Memory B cell (primary cell): Measurements from ENCODE around the gene VIPAS39.

ENCODE experiments used
- ATAC-seq: fragments of 150-1000 bp; cut with Tn5 transposase; 2 replicates; pipeline ENCODE4 v1.10.0; 2021; ENCODE audit warnings: low read depth, mild to moderate bottlenecking, moderate library complexity
- DNase-seq, 2 donors: peaks; one replicate each; pipeline ENCODE4 v3.0.0; 2022; ENCODE audit warnings: low spot score in 2 of 2
- H3K27ac Mint-ChIP-seq: one replicate; pipeline ENCODE4 v1.8.0; 2022; ENCODE audit warnings: mild to moderate bottlenecking, moderate library complexity, mixed read lengths
- H3K27me3 Mint-ChIP-seq: one replicate; pipeline ENCODE4 v1.8.0; 2022; ENCODE audit warnings: mixed read lengths
- H3K36me3 Mint-ChIP-seq: one replicate; pipeline ENCODE4 v1.8.0; 2022; ENCODE audit warnings: mild to moderate bottlenecking, mixed read lengths
- H3K4me1 Mint-ChIP-seq: one replicate; pipeline ENCODE4 v1.8.0; 2022; ENCODE audit warnings: mixed read lengths
- H3K4me3 Mint-ChIP-seq: one replicate; pipeline ENCODE4 v1.8.0; 2022; ENCODE audit warnings: mild to moderate bottlenecking, moderate library complexity, mixed read lengths
- H3K9me3 Mint-ChIP-seq: one replicate; pipeline ENCODE4 v1.8.0; 2022; ENCODE audit warnings: mixed read lengths

The VIPAS39 gene

GRCh38 chr14:77485256-77485655, 27.9 kb upstream of the VIPAS39 start:
- Mint-ChIP-seq H3K4me3 (no peak overlapping the region), H3K4me1 (no peaks in the 10 kb centered on the region), H3K36me3 (no peaks in the 10 kb centered on the region), H3K9me3 (no peaks in the 10 kb centered on the region), H3K27ac (no peak overlapping the region), H3K27me3 (no peaks in the 10 kb centered on the region)
- ATAC-seq (no peak), DNase-seq (no peak)

GRCh38 chr14:77482422-77482821, 25.0 kb upstream of the VIPAS39 start:
- Mint-ChIP-seq H3K27me3 (no peaks in the 10 kb centered on the region), H3K9me3 (no peaks in the 10 kb centered on the region), H3K27ac (no peak overlapping the region), H3K4me3 (no peak overlapping the region), H3K4me1 (peaks cover 2% of the 10 kb centered on the region), H3K36me3 (no peaks in the 10 kb centered on the region)
- DNase-seq, result no peak
- no peak for ATAC-seq

DNA sequence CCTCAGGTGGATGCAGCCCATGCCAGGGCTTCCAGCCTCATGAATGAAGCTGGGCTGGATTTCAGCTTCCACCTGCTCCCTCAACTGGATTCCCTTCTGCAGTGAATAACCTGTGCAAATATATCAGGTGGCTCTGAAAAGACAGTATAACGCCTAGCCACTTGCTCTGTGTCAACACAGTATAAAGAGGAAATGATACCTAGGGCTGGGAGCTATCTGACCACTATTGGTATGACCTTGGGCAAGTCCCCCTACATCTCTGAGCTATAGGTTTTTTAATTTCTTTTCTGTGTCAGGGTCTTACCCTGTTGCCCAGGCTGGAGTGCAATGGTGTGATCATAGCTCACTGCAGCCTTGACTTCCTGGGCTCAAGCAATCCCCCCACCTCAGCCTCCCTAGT, 21.4 kb upstream of the VIPAS39 start:
- no peaks in the 10 kb centered on the region for H3K27me3 Mint-ChIP-seq
- no peaks in the 10 kb centered on the region for H3K36me3 Mint-ChIP-seq
- H3K27ac Mint-ChIP-seq, result no peak overlapping the region
- DNase-seq (no peak), ATAC-seq (peak; percentile 83)
- no peaks in the 10 kb centered on the region for H3K9me3 Mint-ChIP-seq
- peaks cover 2% of the 10 kb centered on the region for H3K4me1 Mint-ChIP-seq
- no peak overlapping the region for H3K4me3 Mint-ChIP-seq

GRCh38 chr14:77478029-77478428, 20.6 kb upstream of the VIPAS39 start:
- Mint-ChIP-seq H3K27ac (no peak overlapping the region), H3K4me1 (peaks cover 2% of the 10 kb centered on the region), H3K4me3 (no peak overlapping the region), H3K27me3 (no peaks in the 10 kb centered on the region), H3K36me3 (no peaks in the 10 kb centered on the region), H3K9me3 (no peaks in the 10 kb centered on the region)
- DNase-seq (no peak), ATAC-seq (no peak)

GRCh38 chr14:77475432-77476115, 18.2 kb upstream of the VIPAS39 start:
- Mint-ChIP-seq H3K4me1 (peaks cover 2% of the 10 kb centered on the region), H3K9me3 (no peaks in the 10 kb centered on the region), H3K4me3 (no peak overlapping the region), H3K36me3 (no peaks in the 10 kb centered on the region), H3K27me3 (no peaks in the 10 kb centered on the region), H3K27ac (no peak overlapping the region)
- no peak for DNase-seq
- ATAC-seq, result no peak

GRCh38 chr14:77474479-77475177, 17.2 kb upstream of the VIPAS39 start:
- Mint-ChIP-seq H3K9me3 (no peaks in the 10 kb centered on the region), H3K36me3 (no peaks in the 10 kb centered on the region), H3K4me1 (peaks cover 2% of the 10 kb centered on the region), H3K27ac (no peak overlapping the region), H3K27me3 (no peaks in the 10 kb centered on the region), H3K4me3 (no peak overlapping the region)
- ATAC-seq (no peak), DNase-seq (no peak)

DNA sequence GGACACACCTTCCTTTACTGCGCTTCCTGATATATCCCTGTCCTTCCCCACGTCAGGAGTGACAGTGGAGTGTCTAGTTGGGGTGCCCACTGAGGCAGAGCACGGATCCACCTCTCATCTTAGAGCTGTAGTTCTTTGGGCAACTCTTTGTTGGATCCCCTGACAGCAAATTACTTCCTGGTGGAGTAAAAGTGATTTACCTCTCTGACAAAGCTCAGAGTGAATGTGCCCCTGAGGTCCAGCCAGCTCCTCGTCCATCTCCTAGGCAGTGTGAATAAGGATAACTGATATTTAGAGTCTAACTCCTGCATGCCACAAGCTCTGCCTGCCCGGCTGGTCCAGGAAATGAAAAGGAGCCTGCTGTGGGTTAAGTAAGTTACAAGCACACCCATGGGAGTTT, 16.5 kb upstream of the VIPAS39 start:
- Mint-ChIP-seq H3K4me1 (peaks cover 2% of the 10 kb centered on the region), H3K9me3 (no peaks in the 10 kb centered on the region), H3K36me3 (peaks cover 5% of the 10 kb centered on the region), H3K27me3 (no peaks in the 10 kb centered on the region), H3K4me3 (no peak overlapping the region), H3K27ac (no peak overlapping the region)
- ATAC-seq (no peak), DNase-seq (no peak)

DNA sequence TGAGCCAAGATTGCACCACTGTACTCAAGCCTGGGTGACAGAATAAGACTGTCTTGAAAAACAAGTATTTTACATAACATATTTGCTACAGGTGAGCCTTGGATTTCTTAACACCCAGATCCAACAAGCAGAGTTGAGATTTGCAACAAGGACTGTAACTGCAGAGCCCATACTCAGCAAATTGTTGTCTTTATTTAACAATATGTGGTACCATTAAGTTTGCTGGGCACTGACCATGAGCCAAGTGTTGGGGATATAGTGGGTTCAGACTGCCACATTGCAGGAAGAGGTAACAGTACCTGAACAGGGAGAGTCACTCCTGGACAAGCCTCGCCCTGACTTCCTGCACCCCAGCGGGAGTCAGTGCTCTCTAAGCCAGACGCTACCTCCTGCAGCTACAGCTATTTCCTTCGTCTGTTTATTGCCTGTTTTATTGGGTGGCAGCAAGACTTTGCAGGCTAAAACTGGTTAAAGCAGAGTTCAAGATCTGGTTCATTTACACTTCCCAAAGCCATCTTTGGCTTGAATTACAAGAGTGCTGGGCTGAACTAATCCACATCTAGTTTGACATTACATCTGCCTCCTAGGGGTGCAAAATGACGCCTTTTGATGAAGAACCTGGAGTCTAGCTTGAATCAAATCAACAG, 12.9 kb upstream of the VIPAS39 start:
- ATAC-seq, result no peak

GRCh38 chr14:77469539-77469938, 12.1 kb upstream of the VIPAS39 start:
- ATAC-seq, result no peak
- H3K36me3 Mint-ChIP-seq, result peaks cover 22% of the 10 kb centered on the region

More for the DNA sequence above, 12.9 kb upstream of the VIPAS39 start:
- H3K36me3 Mint-ChIP-seq, result peaks cover 14% of the 10 kb centered on the region
- no peaks in the 10 kb centered on the region for H3K9me3 Mint-ChIP-seq
- no peak overlapping the region for H3K27ac Mint-ChIP-seq
- no peaks in the 10 kb centered on the region for H3K27me3 Mint-ChIP-seq
- H3K4me1 Mint-ChIP-seq, result no peaks in the 10 kb centered on the region
- no peak for DNase-seq
- no peak overlapping the region for H3K4me3 Mint-ChIP-seq

GRCh38 chr14:77469067-77469505, 11.7 kb upstream of the VIPAS39 start:
- ATAC-seq (no peak), DNase-seq (no peak)
- H3K9me3 Mint-ChIP-seq, result no peaks in the 10 kb centered on the region
- H3K27me3 Mint-ChIP-seq, result no peaks in the 10 kb centered on the region
- no peaks in the 10 kb centered on the region for H3K4me1 Mint-ChIP-seq
- H3K27ac Mint-ChIP-seq, result no peak overlapping the region
- peaks cover 22% of the 10 kb centered on the region for H3K36me3 Mint-ChIP-seq
- no peak overlapping the region for H3K4me3 Mint-ChIP-seq

More at GRCh38 chr14:77469539-77469938, 12.1 kb upstream of the VIPAS39 start:
- DNase-seq, result no peak
- H3K4me1 Mint-ChIP-seq, result no peaks in the 10 kb centered on the region
- no peak overlapping the region for H3K27ac Mint-ChIP-seq
- H3K27me3 Mint-ChIP-seq, result no peaks in the 10 kb centered on the region
- no peaks in the 10 kb centered on the region for H3K9me3 Mint-ChIP-seq
- no peak overlapping the region for H3K4me3 Mint-ChIP-seq

DNA sequence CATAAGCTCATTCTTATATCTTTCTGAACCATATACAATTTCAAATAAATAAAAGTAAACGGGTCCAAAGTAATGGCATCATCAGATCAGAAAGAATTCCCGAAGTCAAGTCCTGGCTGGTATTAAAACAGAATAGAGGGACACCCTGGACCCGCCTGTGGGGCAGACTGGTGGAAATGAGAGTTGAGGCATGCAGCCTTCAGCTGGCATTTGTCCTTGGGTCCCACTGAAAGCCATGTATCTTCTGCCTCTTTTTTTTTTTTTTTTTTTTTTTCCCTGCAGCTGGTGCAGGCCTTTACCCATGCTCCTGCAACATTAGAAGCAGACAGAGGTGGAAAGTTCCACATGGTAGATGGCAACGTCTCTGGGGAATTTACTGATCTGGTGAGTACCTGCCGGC, 10.4 kb upstream of the VIPAS39 start:
- no peaks in the 10 kb centered on the region for H3K4me1 Mint-ChIP-seq
- DNase-seq (no peak), ATAC-seq (no peak)
- no peaks in the 10 kb centered on the region for H3K9me3 Mint-ChIP-seq
- no peaks in the 10 kb centered on the region for H3K27me3 Mint-ChIP-seq
- no peak overlapping the region for H3K4me3 Mint-ChIP-seq
- no peak overlapping the region for H3K27ac Mint-ChIP-seq
- peaks cover 26% of the 10 kb centered on the region for H3K36me3 Mint-ChIP-seq

GRCh38 chr14:77459072-77459723, 1.8 kb upstream of the VIPAS39 start:
- ATAC-seq, result no peak
- Mint-ChIP-seq H3K4me1 (peaks cover 23% of the 10 kb centered on the region), H3K36me3 (peaks cover 24% of the 10 kb centered on the region), H3K27me3 (no peaks in the 10 kb centered on the region), H3K4me3 (peak overlapping the region; percentile 100), H3K9me3 (no peaks in the 10 kb centered on the region), H3K27ac (peak overlapping the region; percentile 98)
- peak; percentile 33 to 42 for DNase-seq

- peak overlapping the region; percentile 98 for H3K27ac Mint-ChIP-seq
- ATAC-seq, result peak; percentile 19
- no peaks in the 10 kb centered on the region for H3K9me3 Mint-ChIP-seq
- H3K4me3 Mint-ChIP-seq, result peak overlapping the region; percentile 100
- H3K4me1 Mint-ChIP-seq, result peaks cover 23% of the 10 kb centered on the region
- peak; percentile 21 to 44 for DNase-seq
- H3K27me3 Mint-ChIP-seq, result no peaks in the 10 kb centered on the region
- peaks cover 22% of the 10 kb centered on the region for H3K36me3 Mint-ChIP-seq
Measured at GRCh38 chr14:77458249-77458950, 999 bp upstream of the VIPAS39 start.
